GM12891 (cell line): ENCODE data around the gene CD83.

Experiments
- PAX5 ChIP-seq: IDR thresholded peaks from 2 replicates; pipeline ENCODE4 v1.6.1; 2011; ENCODE audit warnings: low read length, moderate library complexity, mild to moderate bottlenecking; ENCODE audit not compliant: insufficient read depth, severe bottlenecking
- POLR2A ChIP-seq: IDR thresholded peaks from 2 replicates; pipeline ENCODE4 v1.6.1; 2011; ENCODE audit warnings: low read depth, low read length, control low read depth
- POLR2AphosphoS5 ChIP-seq: IDR thresholded peaks from 2 replicates; pipeline ENCODE4 v1.6.1; 2011; ENCODE audit warnings: low read depth, low read length, control low read depth
- SPI1 ChIP-seq: IDR thresholded peaks from 2 replicates; pipeline ENCODE4 v1.6.1; 2011; ENCODE audit warnings: low read depth, low read length, control low read depth
- TAF1 ChIP-seq: IDR thresholded peaks from 2 replicates; pipeline ENCODE4 v1.6.1; 2011; ENCODE audit warnings: low read depth, low read length, control low read depth

GRCh38 chr6:14159090-14159489 lies 41.5 kb downstream of the CD83 start:
- TF ChIP-seq TAF1, result no peak
- no peak for TF ChIP-seq POLR2A
- TF ChIP-seq SPI1, result no peak
- no peak for TF ChIP-seq POLR2AphosphoS5
- TF ChIP-seq PAX5, result no peak
